Right ventricle myocardium inferior (tissue), 1 donor: ENCODE data around the gene MPRIP. TPM values are rescaled to one million over a fixed set of nuclear protein-coding genes. Genes with fewer than 3 reads are reported as not detected.

Experiments used
- ATAC-seq: fragments of 200-7000 bp; cut with Tn5 transposase; one replicate; pipeline ENCODE4 v1.9.1; 2020; ENCODE audit warnings: mild to moderate bottlenecking, moderate library complexity
- DNase-seq: peaks from one replicate; pipeline ENCODE4 v3.0.0; 2021; ENCODE audit errors: missing footprints
- intact Hi-C: fragments of 100-400 bp; cut with DNase I; formaldehyde crosslinking; loops from one replicate; pipeline ENCODE4 v1.11.0; 2022
- total RNA-seq: library from RNA; stranded (reverse); fragmentation: NEBNext Ultra II Directional; extraction: Animal tissue kit (Norgen Biotek cat#: 25700); gene quantifications from one replicate; pipeline ENCODE4 v1.2.1, GENCODE V29; 2021
- donor health status: DM: no; HTN: yes; CAD: no; lungs with severe emphysema.

Gene MPRIP
- total RNA-seq, 1 donor from 2014 or later = 312 TPM

- peak; percentile 34 for DNase-seq
- intact Hi-C loops = no loop called here
- ATAC-seq = no peak
These were observed 69.4 kb downstream of the MPRIP start for GRCh38 chr17:17111401-17112393.

GRCh38 chr17:17112628-17113200 lies 70.5 kb downstream of the MPRIP start:
- DNase-seq (peak; percentile 58), ATAC-seq (no peak)
- intact Hi-C loops = no loop called here

- DNase-seq = peak; percentile 26
- intact Hi-C loops = no loop called here
- no peak for ATAC-seq
These were observed 72.5 kb downstream of the MPRIP start for GRCh38 chr17:17114592-17115225.

- intact Hi-C loops = no loop called here
- peak; percentile 26 for DNase-seq
- no peak for ATAC-seq
These were observed 73.4 kb downstream of the MPRIP start for GRCh38 chr17:17115620-17116019.

GRCh38 chr17:17116406-17116805 lies 74.1 kb downstream of the MPRIP start:
- ATAC-seq = no peak
- DNase-seq = peak; percentile 27
- intact Hi-C loops = no loop called here

- intact Hi-C loops = no loop called here
These were observed 75.7 kb downstream of the MPRIP start for GRCh38 chr17:17117923-17118322.

GRCh38 chr17:17118399-17118798 lies 76.1 kb downstream of the MPRIP start:
- ATAC-seq = no peak
- peak; percentile 17 for DNase-seq
- intact Hi-C loops = no loop called here

More at GRCh38 chr17:17117923-17118322, 75.7 kb downstream of the MPRIP start:
- DNase-seq (peak; percentile 32), ATAC-seq (no peak)

GRCh38 chr17:17119106-17119505 lies 76.8 kb downstream of the MPRIP start:
- peak; percentile 83 for ATAC-seq
- intact Hi-C loops = no loop called here
- peak; percentile 56 for DNase-seq

- DNase-seq = peak; percentile 17
- intact Hi-C loops = no loop called here
- ATAC-seq = peak; percentile 31
These were observed 77.3 kb downstream of the MPRIP start for GRCh38 chr17:17119533-17119932.

GRCh38 chr17:17120294-17120693 lies 78.0 kb downstream of the MPRIP start:
- DNase-seq = peak; percentile 25
- intact Hi-C loops = loop anchor here (5.0 kb wide), 1 partner anchor 78 kb away; the partner anchor contains the start of gene MPRIP
- ATAC-seq = peak; percentile 26

GRCh38 chr17:17120701-17121100 lies 78.4 kb downstream of the MPRIP start:
- peak; percentile 20 for ATAC-seq
- intact Hi-C loops = loop anchor here (5.0 kb wide), 1 partner anchor 78 kb away; the partner anchor contains the start of gene MPRIP
- peak; percentile 31 for DNase-seq

- ATAC-seq (no peak), DNase-seq (peak; percentile 17)
- intact Hi-C loops = loop anchor here (5.0 kb wide), 1 partner anchor 79 kb away; the partner anchor contains the start of gene MPRIP
These were observed 78.9 kb downstream of the MPRIP start for GRCh38 chr17:17121162-17121561.

- DNase-seq = peak; percentile 5
- intact Hi-C loops = loop anchor here (5.0 kb wide), 1 partner anchor 81 kb away; the partner anchor contains the start of gene MPRIP
- no peak for ATAC-seq
These were observed 80.7 kb downstream of the MPRIP start for GRCh38 chr17:17122781-17123483.

- ATAC-seq (no peak), DNase-seq (peak; percentile 58)
- intact Hi-C loops = loop anchor here (5.0 kb wide), 1 partner anchor 82 kb away; the partner anchor contains the start of gene MPRIP
These were observed 82.1 kb downstream of the MPRIP start for GRCh38 chr17:17124341-17124740.

GRCh38 chr17:17125136-17126084 lies 83.2 kb downstream of the MPRIP start:
- ATAC-seq (no peak), DNase-seq (peak; percentile 31)
- intact Hi-C loops = no loop called here

- ATAC-seq (peak; percentile 41), DNase-seq (peak; percentile 47)
- intact Hi-C loops = no loop called here
These were observed 84.2 kb downstream of the MPRIP start for GRCh38 chr17:17126131-17127110.
